SK-N-SH treated with all-trans-retinoic acid at 6 μM for 48 hours (cell line): ENCODE measurements around the gene HMMR.
A peak's percentile ranks its signal among the peaks of the same experiment; 100 is the strongest.

ENCODE experiments used
- GLIS3 ChIP-seq: fragments of 250-450 bp; sonication (Bioruptor Pico); IDR thresholded peaks from 2 replicates; pipeline ENCODE4 v1.5.0; 2020; ENCODE audit warnings: mild to moderate bottlenecking, moderate library complexity
- ISL1 ChIP-seq: fragments of 250-450 bp; sonication (Bioruptor Pico); IDR thresholded peaks from 2 replicates; pipeline ENCODE4 v2.1.2; 2022; ENCODE audit warnings: mild to moderate bottlenecking, moderate library complexity
- PPARA ChIP-seq: fragments of 250-450 bp; sonication (Bioruptor Pico); IDR thresholded peaks from 2 replicates; pipeline ENCODE4 v1.5.0; 2020; ENCODE audit warnings: mild to moderate bottlenecking, borderline replicate concordance
- RARB ChIP-seq: fragments of 250-450 bp; sonication (Bioruptor Pico); IDR thresholded peaks from 2 replicates; pipeline ENCODE4 v1.8.0; 2021; ENCODE audit warnings: mild to moderate bottlenecking, moderate library complexity
- ZC3H10 ChIP-seq: fragments of 250-450 bp; sonication (Bioruptor Pico); IDR thresholded peaks from 2 replicates; pipeline ENCODE4 v1.5.1; 2021; ENCODE audit warnings: mild to moderate bottlenecking, moderate library complexity
- ZFP3 ChIP-seq: fragments of 250-450 bp; sonication (Bioruptor Pico); IDR thresholded peaks from 2 replicates; pipeline ENCODE4 v1.5.0; 2020; ENCODE audit warnings: mild to moderate bottlenecking, moderate library complexity
- ZNF565 ChIP-seq: fragments of 450-650 bp; formaldehyde crosslinking; conservative IDR thresholded peaks from 2 replicates; pipeline ENCODE4 v1.5.0; 2020; ENCODE audit warnings: low read depth, mild to moderate bottlenecking, moderate library complexity
- ZNF70 ChIP-seq: fragments of 450-650 bp; formaldehyde crosslinking; IDR thresholded peaks from 2 replicates; pipeline ENCODE4 v1.5.0; 2020; ENCODE audit warnings: mild to moderate bottlenecking, moderate library complexity

GRCh38 chr5:163439092-163439425 lies 21.4 kb upstream of the HMMR start:
- TF ChIP-seq ZNF565 (CRISPR knock-in tag) = no peak
- no peak for TF ChIP-seq ZC3H10 (CRISPR knock-in tag)
- no peak for TF ChIP-seq PPARA (CRISPR knock-in tag)
- TF ChIP-seq RARB (CRISPR knock-in tag) = no peak
- no peak for TF ChIP-seq ISL1 (CRISPR knock-in tag)
- TF ChIP-seq ZFP3 (CRISPR knock-in tag) = 0 out of 2 replicates have a peak, but pooled peaks have one; percentile 17
- no peak for TF ChIP-seq ZNF70 (CRISPR knock-in tag)
- TF ChIP-seq GLIS3 (CRISPR knock-in tag) = no peak
